Stimulated activated CD8-positive, alpha-beta memory T cell treated with anti-CD3 and anti-CD28 coated beads, Interleukin-4, amount 100 ng/mL, for 4 hours (primary cell): Measurements from ENCODE around the gene PKD2.
"Not testable (repeated sequence)": the region's sequence is repeated elsewhere in the genome, so short reads cannot be mapped to it uniquely, and the experiment has no call there.

Source experiments
- DNase-seq, 2 donors: peaks; one replicate each; pipeline ENCODE4 v3.0.0-alpha.2; 2020; ENCODE audit warnings: low read depth in 2 of 2, low spot score in 1 of 2

The PKD2 gene

DNA sequence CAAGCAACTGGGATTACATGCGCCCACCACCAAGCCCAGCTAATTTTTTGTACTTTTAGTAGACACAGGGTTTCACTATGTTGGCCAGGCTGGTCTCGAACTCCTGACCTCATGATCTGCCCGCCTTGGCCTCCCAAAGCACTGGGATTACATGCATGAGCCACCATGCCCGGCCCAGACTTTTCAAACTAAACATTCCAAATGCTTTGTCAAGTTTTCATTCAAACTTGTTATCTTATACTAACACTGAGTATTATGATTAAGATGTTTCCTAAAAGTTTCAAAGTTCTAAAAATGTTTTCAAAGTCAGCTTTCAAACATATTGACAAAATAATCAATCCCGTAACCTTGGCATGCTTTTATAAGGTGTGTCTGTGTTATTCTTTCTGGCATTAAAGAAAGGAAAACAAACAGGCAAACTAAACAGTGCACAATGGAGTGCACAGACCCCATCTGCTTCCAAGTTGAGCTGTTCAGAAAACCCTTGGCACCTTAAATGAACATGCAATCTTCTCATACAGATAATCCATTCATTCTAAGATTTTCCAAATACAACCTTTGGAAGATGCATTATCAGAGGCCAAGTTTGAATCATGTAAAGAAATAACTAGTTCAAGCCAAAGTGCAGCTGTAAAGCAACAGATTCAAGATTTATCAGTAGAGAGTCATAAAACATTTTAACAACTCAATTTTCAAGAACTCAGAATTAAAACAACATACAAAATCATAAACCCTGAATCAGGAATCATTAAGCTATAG, 101.9 kb downstream of the PKD2 start:
- no peak for DNase-seq

GRCh38 chr4:88110826-88111225, 103.4 kb downstream of the PKD2 start:
- DNase-seq, result no peak

DNA sequence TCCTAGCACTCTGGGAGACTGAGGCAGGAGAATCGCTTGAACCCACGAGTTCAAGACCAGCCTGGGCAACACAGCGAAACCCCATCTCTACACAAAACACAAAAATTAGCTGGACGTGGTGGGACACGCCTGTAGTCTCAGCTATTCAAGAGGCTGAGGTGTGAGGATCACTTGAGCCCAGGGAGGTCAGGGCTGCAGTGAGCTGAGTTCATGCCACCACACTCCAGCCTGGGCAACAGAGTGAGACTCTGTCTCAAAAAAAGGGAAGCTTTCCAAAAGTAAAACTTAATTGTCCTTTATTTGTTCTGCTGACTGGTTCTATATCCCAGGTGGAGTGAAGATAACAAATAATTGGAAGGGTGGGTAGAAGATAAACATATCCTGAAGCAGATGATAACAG, 105.4 kb downstream of the PKD2 start:
- DNase-seq, result no peak

DNA sequence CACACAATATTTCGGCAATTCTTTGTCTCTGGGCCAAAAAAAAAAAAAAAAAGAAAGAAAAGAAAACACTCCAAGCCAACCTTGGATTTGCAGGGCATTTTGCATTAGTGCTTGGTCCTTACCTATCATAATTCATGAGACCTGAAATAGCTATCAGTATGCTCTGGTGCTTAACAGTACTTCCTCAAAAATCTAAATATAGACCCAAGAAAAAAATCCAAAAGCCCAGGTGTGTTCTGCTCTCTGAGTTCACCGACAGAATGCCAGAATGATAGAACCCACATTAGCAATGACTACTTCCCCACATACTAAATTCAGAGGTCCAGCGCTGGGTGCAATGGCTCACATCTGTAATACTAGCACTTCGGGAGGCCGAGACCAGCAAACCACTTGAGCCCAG, 108.2 kb downstream of the PKD2 start:
- DNase-seq, result no peak

GRCh38 chr4:88119943-88120342, 112.5 kb downstream of the PKD2 start:
- no peak for DNase-seq

DNA sequence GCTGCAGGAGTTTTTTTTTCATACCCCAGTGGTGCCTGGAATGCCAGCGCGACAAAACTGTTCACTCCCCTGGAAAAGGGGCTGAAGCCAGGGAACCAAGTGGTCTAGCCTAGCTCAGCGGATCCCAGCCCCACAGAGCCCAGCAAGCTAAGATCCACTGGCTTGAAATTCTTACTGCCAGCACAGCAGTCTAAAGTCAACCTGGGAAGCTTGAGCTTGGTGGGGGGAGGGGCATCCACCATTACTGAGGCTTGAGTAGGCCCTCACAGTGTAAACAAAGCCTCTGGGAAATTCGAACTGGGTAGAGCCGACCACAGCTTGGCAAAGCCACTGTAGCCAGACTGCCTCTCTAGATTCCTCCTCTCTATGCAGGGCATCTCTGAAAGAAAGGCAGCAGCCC, 114.8 kb downstream of the PKD2 start:
- DNase-seq, result not testable (repeated sequence)
